Activated gamma-delta T cell treated with Interleukin-2 at 50 U/mL for 16 hours (primary cell): Measurements from ENCODE around the gene USH1C.

Experiments used
- DNase-seq: peaks from one replicate; pipeline ENCODE4 v3.0.0-alpha.2; 2020

The USH1C gene

DNA sequence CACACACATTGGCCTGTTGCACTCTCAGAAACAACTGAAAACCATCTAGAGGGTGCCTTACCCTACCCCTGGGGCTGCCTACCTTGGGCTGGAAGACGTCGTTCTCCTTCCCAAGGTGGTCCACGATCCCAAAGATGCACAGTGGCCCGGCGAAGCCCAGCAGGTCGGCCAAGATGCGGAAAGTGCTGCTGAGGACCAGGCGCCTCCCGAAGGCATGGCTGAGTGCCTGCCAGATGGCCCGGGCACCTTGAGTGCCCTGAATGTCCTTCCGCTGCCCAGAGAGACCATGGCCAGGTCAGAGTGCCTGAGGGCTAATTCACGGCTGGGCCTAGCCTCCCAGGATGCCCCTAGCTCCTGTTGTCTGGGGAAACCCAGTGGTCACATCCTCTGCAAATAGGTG is 83.8 kb downstream of the USH1C start:
- DNase-seq, result no peak

DNA sequence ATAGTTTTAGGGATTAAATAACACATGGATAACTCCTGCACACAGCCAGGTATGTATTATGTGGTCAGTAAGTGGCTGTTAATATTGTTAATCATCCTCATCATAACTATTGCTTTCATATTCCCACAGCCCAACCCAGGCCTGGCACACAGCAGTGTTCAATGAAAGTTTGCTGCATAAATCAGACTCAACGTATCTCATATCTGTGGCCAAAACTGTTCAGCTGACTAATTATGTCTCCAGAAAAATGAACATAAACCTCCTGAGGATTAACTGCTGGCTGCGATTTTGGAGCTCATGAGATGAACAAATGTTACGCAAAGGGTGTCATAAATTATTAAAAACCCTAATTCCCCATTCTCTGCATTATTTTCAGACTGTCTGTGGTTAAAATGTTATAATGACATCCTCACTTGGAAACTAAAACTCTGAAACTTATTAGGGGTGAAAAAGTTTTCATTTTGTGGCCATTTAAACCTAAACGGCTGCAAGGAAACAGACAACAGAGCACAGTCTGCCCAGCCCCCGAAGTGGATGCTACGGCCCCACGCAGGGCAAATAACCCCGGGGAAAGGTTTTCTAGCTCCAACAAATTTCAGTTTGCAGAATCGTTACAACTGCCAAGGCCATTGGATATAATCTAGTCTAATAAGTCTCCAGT is 84.8 kb downstream of the USH1C start:
- no peak for DNase-seq

DNA sequence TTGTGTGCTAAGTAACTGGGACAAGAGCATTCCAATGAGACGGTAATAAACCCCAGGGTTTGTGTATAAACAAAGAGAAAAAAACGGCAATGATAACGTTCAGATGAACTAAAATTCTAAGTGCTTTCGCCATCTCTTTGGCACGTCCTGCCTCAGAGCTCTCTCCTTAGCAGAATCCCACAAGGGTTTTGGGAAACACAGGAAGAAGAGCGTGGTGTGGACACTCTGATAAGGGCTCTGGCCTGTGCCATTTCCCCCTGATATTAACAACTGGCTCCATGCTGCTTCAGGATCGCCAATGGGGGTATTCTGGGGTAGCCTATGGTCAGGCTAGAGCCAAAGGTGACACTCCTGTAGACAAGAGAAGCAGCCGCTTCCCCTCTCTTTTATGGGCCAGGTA is 85.9 kb downstream of the USH1C start:
- DNase-seq, result no peak

- no peak for DNase-seq
Measured at GRCh38 chr11:17457396-17458173, 86.6 kb downstream of the USH1C start.

DNA sequence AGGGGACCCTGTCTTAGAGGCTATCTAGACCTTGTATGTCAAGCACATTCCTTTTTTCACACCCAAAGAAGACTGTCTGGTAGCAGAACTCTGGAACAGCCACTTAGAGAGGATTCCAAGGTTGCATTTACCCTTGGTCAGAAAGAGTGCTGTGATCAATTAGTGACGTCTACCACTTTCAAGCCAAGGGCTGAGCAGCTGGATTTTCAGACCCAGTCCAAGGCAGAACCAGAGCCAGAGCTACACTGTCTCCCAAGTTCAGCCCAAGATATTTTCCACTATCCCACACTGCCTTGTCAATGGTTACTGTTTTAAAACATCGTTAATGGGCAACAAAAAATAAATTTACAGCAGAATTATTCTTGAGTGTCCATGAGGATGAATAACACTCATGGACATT is 91.5 kb downstream of the USH1C start:
- no peak for DNase-seq

DNA sequence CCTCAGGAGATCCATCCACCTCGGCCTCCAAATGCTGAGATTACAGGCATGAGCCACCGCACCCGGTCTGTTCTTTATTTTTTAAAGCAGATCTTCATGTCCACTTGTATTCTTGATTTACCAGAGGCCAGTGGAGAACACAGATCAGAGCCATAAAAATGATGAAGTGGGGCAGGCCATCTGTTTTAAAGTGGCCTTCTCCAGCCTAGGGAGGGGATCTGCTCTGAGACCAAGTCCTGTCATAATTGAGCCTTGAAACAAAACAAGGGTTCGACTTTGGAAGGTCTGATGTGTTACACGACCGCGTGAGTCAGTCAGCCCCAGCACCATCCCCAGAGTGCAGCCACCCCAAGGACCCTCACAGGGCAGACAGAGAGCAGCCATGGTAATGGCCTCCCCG is 95.1 kb downstream of the USH1C start:
- no peak for DNase-seq

DNA sequence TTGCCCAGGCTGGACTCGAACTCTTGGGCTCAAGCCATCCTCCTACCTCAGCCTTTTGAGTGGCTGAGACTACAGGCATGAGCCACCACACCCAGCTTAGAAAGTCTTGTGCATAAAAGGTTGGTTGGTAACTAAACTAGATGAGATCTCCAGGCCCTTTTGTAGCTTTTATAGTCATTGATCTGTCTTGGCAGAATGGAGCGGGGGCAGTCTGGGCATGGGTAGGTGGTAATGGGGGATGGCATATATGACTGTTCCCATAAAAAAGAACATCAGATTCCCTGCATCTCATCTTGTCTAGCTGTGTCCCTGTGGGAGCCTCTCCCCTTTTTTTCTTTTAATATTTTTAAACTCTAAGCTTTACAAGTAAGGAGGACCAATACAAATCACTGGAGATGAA is 97.7 kb downstream of the USH1C start:
- DNase-seq, result no peak

DNA sequence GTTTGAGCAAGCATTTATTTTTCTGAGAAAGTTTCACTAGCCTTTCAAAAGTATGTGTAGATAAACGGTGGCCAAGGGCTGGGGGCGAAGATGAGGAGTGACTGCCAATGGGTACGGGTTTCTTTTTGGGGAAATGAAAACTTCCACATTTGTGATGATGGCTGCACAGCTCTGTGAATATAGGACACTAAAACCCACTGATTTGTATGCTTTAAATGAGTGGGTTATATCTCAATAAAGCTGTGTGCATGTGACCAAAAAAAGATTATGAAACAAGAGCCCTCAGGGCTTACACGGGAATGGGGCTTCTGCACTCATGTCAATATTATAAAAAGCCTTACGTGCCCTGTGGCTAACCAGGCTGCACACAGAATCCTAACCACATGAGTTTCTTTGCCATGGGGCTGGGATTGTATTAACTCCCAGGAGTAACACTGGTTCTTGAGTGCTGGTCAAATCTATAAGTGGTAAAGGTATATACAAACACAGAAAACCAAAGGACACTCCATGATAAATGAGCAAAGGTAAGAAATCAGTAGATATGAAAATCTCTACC is 98.9 kb downstream of the USH1C start:
- DNase-seq, result no peak

GRCh38 chr11:17443926-17444690 is 100.1 kb downstream of the USH1C start:
- DNase-seq, result no peak
